ENCODE data around the gene TBRG4. TPM values are rescaled to one million over a fixed set of nuclear protein-coding genes. Genes with fewer than 3 reads are reported as not detected.

The TBRG4 gene
- 73.6 TPM for polyA plus RNA-seq (2013, experiment 1 of 2)
- 76.5 TPM for polyA plus RNA-seq (2013, experiment 2 of 2)

DNA sequence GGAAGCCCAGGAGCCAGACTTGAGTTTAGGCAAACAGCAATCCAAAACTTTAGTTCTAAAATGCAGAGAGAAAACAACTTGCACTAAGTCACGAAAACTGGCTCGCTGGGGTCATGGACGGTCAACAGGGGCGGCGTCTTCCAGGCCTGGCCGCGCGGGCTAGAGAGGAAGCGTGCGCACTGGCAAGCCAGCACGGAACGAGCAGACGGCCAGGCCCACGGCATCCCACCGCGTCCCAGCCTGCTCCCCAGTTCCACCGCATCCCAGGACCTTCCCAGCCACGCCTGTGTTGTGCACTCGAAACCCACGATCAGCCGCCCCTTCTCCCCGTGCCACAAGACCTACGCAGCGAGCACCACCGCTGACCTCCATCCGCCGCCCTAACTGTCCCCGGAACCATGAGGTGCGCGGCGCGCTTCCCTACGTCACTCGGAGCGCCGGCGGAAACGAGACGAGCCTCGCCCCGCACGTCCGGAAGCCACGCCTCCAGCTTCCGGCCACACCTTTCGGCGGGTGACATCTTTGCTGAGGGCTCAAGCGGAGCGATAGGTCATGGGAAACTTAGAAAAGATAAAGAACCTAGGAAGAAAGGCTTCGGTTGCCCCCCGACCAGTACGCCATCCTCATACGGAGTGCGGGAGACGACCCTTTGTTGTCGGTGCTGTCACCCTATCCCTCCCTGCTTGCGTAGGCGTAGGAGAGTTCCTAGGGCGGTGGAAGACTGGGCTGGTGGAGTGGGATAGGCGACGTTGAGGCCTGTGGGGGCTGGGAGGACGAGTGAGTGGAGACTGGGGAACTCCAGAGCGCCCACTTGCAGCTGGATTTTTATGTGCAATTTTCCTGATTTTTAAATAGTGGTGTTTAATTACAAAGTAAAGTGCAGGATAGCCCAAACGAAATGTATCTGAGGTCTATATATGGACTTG, at the start of gene TBRG4:
Gene TBRG4, minus strand, starts transcription at position 400 of the 926 bp plus-strand sequence. CDS start 2,460 bp downstream, outside the sequence.
- H3K4me3 ChIP-seq (ENCODE audit: low read length) = peak within 1 kb of the TSS; percentile 93
- peaks cover 25% of the 10 kb centered on the region for H3K27me3 ChIP-seq (ENCODE audit: insufficient read depth, low read length)
- H3K27ac ChIP-seq (ENCODE audit: low read depth, low read length) = peak within 1 kb of the TSS; percentile 89
- peaks cover 29% of the 10 kb centered on the region for H3K36me3 ChIP-seq (ENCODE audit: insufficient read depth, low read length)
- no peaks in the 10 kb centered on the region for H3K9me3 ChIP-seq (ENCODE audit: insufficient read depth, low read depth, low read length)
- under 1% methylated on average over 64 of the region's 64 CpGs for WGBS
- H3K4me1 ChIP-seq (ENCODE audit: insufficient read depth, low read length) = no peaks in the 10 kb centered on the region
- H3K9ac ChIP-seq (ENCODE audit: low read depth, low read length) = peak within 1 kb of the TSS; percentile 99

- 84% methylated on average over 4 of the region's 4 CpGs for WGBS
- no peaks in the 10 kb centered on the region for H3K4me1 ChIP-seq (ENCODE audit: insufficient read depth, low read length)
- no peak overlapping the region for H3K4me3 ChIP-seq (ENCODE audit: low read length)
- no peaks in the 10 kb centered on the region for H3K36me3 ChIP-seq (ENCODE audit: insufficient read depth, low read length)
- no peaks in the 10 kb centered on the region; the same call in 1 of the 2 replicates for H3K9me3 ChIP-seq (ENCODE audit: insufficient read depth, low read depth, low read length)
- no peak overlapping the region for H3K27ac ChIP-seq (ENCODE audit: low read depth, low read length)
- H3K9ac ChIP-seq (ENCODE audit: low read depth, low read length) = no peak overlapping the region
- peaks cover 30% of the 10 kb centered on the region for H3K27me3 ChIP-seq (ENCODE audit: insufficient read depth, low read length)
Observed at GRCh38 chr7:45161138-45161537, 49.6 kb upstream of the TBRG4 start.

- 82% methylated on average over 10 of the region's 10 CpGs for WGBS
- no peaks in the 10 kb centered on the region for H3K36me3 ChIP-seq (ENCODE audit: insufficient read depth, low read length)
- no peaks in the 10 kb centered on the region; the same call in 1 of the 2 replicates for H3K9me3 ChIP-seq (ENCODE audit: insufficient read depth, low read depth, low read length)
- H3K4me1 ChIP-seq (ENCODE audit: insufficient read depth, low read length) = no peaks in the 10 kb centered on the region
- H3K27ac ChIP-seq (ENCODE audit: low read depth, low read length) = no peak overlapping the region
- H3K4me3 ChIP-seq (ENCODE audit: low read length) = no peak overlapping the region
- peaks cover 30% of the 10 kb centered on the region for H3K27me3 ChIP-seq (ENCODE audit: insufficient read depth, low read length)
- H3K9ac ChIP-seq (ENCODE audit: low read depth, low read length) = no peak overlapping the region
Observed at GRCh38 chr7:45160417-45160881, 49.0 kb upstream of the TBRG4 start.

DNA sequence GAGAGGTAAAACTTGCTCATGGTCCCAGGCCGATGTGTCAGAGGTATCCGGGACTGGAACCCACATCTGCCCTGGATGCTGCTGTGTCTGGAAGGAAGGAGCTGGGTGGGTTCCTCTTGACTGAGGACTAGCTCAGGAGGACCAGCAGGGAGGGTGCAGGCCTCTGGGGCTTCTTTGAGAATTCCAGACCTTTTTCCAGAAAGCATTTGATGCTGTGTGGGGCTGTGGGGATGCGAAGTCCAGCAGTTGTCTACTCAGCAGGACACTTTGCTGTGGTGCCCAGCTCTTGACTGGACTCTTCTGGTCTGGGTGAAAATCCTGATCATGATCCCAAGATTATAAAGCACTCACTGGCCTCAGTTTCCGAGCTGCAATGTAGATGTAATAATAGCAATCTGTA, 47.8 kb upstream of the TBRG4 start:
- no peak overlapping the region for H3K9ac ChIP-seq (ENCODE audit: low read depth, low read length)
- H3K4me3 ChIP-seq (ENCODE audit: low read length) = no peak overlapping the region
- H3K27me3 ChIP-seq (ENCODE audit: insufficient read depth, low read length) = peaks cover 30% of the 10 kb centered on the region
- WGBS = 95% methylated on average over 4 of the region's 4 CpGs
- H3K36me3 ChIP-seq (ENCODE audit: insufficient read depth, low read length) = no peaks in the 10 kb centered on the region
- no peaks in the 10 kb centered on the region; the same call in 1 of the 2 replicates for H3K9me3 ChIP-seq (ENCODE audit: insufficient read depth, low read depth, low read length)
- H3K27ac ChIP-seq (ENCODE audit: low read depth, low read length) = no peak overlapping the region
- no peaks in the 10 kb centered on the region for H3K4me1 ChIP-seq (ENCODE audit: insufficient read depth, low read length)

DNA sequence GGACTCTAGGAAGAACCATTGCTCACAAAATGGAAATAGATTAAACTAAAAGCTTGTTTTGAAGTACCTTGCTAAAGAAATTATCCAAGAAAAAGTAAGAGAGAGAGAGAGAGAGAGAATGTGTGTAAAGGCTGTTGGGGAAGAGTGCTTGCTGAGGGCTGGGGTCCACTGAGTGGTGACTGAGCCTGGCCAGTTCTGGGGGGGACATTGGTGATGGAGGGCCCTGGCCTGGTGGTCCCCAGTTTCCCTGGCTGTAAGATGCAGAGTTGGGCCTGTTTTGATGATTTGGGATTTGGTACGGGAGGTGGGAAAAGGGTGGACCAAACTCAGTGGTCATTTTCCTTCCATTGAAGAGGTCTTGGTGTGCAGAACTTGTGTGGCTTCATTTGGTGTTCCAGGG, 47.0 kb upstream of the TBRG4 start:
- Histone ChIP-seq H3K4me1 (ENCODE audit: insufficient read depth, low read length) (no peaks in the 10 kb centered on the region), H3K36me3 (ENCODE audit: insufficient read depth, low read length) (no peaks in the 10 kb centered on the region), H3K9ac (ENCODE audit: low read depth, low read length) (no peak overlapping the region), H3K27ac (ENCODE audit: low read depth, low read length) (no peak overlapping the region), H3K27me3 (ENCODE audit: insufficient read depth, low read length) (peaks cover 30% of the 10 kb centered on the region), H3K9me3 (ENCODE audit: insufficient read depth, low read depth, low read length) (no peaks in the 10 kb centered on the region), H3K4me3 (ENCODE audit: low read length) (no peak overlapping the region)
- 89% methylated on average over 1 of the region's 1 CpG for WGBS

- 18% methylated on average over 56 of the region's 56 CpGs for WGBS
- H3K9ac ChIP-seq (ENCODE audit: low read depth, low read length) = no peak within 1 kb of the TSS; the same call in 1 of the 2 replicates
Observed at GRCh38 chr7:45157653-45158401, 46.3 kb upstream of the TBRG4 start, which contains the start of gene RAMP3. Gene RAMP3, plus strand, starts transcription at chr7:45157791. Its CDS starts 38 bp downstream, at chr7:45157829.

GRCh38 chr7:45157286-45157652, 45.8 kb upstream of the TBRG4 start:
- peak overlapping the region; percentile 60 for H3K4me3 ChIP-seq (ENCODE audit: low read length)
- H3K9ac ChIP-seq (ENCODE audit: low read depth, low read length) = no peak overlapping the region
- peaks cover 30% of the 10 kb centered on the region for H3K27me3 ChIP-seq (ENCODE audit: insufficient read depth, low read length)
- no peaks in the 10 kb centered on the region for H3K9me3 ChIP-seq (ENCODE audit: insufficient read depth, low read depth, low read length)
- H3K36me3 ChIP-seq (ENCODE audit: insufficient read depth, low read length) = no peaks in the 10 kb centered on the region
- no peak overlapping the region for H3K27ac ChIP-seq (ENCODE audit: low read depth, low read length)
- H3K4me1 ChIP-seq (ENCODE audit: insufficient read depth, low read length) = no peaks in the 10 kb centered on the region
- WGBS = 12% methylated on average over 14 of the region's 14 CpGs

More at GRCh38 chr7:45157653-45158401, 46.3 kb upstream of the TBRG4 start, which contains the start of gene RAMP3:
- no peaks in the 10 kb centered on the region for H3K9me3 ChIP-seq (ENCODE audit: insufficient read depth, low read depth, low read length)
- H3K36me3 ChIP-seq (ENCODE audit: insufficient read depth, low read length) = no peaks in the 10 kb centered on the region
- H3K4me3 ChIP-seq (ENCODE audit: low read length) = peak within 1 kb of the TSS; percentile 60
- H3K27me3 ChIP-seq (ENCODE audit: insufficient read depth, low read length) = peaks cover 30% of the 10 kb centered on the region
- no peaks in the 10 kb centered on the region for H3K4me1 ChIP-seq (ENCODE audit: insufficient read depth, low read length)
- H3K27ac ChIP-seq (ENCODE audit: low read depth, low read length) = no peak within 1 kb of the TSS

DNA sequence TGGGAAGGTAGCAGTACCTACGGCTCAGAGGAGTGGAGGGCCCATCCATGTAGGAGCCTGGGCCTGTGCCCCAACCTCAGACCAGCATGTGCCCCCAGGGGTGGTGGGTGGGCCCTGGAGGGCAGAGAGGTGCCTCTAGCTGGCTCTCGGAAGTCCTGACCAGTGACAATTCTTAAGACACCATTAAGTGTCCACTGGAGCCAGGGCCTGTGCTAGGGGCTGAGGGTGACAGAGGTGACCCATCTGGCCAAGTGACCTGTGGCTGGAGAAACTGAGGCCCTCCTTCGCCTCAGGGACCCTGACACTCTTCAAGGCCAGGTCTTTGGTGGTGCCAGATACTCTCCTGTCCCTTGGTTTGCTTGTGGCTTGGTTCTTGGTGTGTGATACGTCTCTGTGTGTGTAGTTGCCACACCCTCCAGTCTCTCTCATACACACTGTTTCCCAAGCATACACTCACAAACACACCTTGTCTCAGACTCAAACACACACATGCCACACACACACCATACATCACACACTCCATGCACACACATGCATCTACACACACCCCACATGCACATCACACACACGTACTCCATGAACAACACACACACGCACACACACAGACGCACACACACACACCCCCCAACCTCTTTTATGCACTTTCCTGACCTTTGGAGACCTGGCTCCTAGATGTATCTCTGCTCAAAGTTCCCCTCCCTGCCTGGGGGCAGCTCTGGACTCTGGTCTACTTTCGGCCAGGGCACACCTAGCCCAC, 45.2 kb upstream of the TBRG4 start:
- no peak overlapping the region for H3K27ac ChIP-seq (ENCODE audit: low read depth, low read length)
- H3K4me1 ChIP-seq (ENCODE audit: insufficient read depth, low read length) = no peaks in the 10 kb centered on the region
- H3K36me3 ChIP-seq (ENCODE audit: insufficient read depth, low read length) = no peaks in the 10 kb centered on the region
- 86% methylated on average over 7 of the region's 8 CpGs for WGBS
- H3K9ac ChIP-seq (ENCODE audit: low read depth, low read length) = no peak overlapping the region
- no peaks in the 10 kb centered on the region for H3K9me3 ChIP-seq (ENCODE audit: insufficient read depth, low read depth, low read length)
- H3K27me3 ChIP-seq (ENCODE audit: insufficient read depth, low read length) = peaks cover 30% of the 10 kb centered on the region
- H3K4me3 ChIP-seq (ENCODE audit: low read length) = peak overlapping the region; percentile 60

DNA sequence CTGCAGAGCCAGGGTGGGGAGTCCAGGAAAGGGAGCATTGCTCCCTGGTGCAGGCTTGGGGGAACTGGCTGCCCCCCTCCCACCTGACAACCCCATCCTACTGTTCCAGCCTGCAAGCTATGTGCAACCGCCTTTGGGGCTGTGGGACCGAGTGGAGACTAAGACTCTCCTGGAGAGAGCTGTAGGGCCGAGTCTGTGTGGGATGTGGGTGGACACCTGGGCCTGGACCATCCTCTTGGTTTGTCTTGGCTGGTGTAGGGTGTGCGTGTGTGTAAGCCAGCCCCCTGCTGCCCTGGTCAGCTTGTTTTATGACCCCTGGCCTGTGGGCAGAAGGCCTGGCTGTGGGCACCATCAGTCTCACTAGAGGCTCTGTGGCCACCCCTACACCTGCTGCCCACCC, 44.4 kb upstream of the TBRG4 start:
- Histone ChIP-seq H3K9me3 (ENCODE audit: insufficient read depth, low read depth, low read length) (no peaks in the 10 kb centered on the region), H3K27ac (ENCODE audit: low read depth, low read length) (no peak overlapping the region), H3K36me3 (ENCODE audit: insufficient read depth, low read length) (no peaks in the 10 kb centered on the region), H3K4me1 (ENCODE audit: insufficient read depth, low read length) (no peaks in the 10 kb centered on the region), H3K4me3 (ENCODE audit: low read length) (no peak overlapping the region), H3K9ac (ENCODE audit: low read depth, low read length) (no peak overlapping the region), H3K27me3 (ENCODE audit: insufficient read depth, low read length) (peaks cover 30% of the 10 kb centered on the region)
- 91% methylated on average over 4 of the region's 4 CpGs for WGBS

DNA sequence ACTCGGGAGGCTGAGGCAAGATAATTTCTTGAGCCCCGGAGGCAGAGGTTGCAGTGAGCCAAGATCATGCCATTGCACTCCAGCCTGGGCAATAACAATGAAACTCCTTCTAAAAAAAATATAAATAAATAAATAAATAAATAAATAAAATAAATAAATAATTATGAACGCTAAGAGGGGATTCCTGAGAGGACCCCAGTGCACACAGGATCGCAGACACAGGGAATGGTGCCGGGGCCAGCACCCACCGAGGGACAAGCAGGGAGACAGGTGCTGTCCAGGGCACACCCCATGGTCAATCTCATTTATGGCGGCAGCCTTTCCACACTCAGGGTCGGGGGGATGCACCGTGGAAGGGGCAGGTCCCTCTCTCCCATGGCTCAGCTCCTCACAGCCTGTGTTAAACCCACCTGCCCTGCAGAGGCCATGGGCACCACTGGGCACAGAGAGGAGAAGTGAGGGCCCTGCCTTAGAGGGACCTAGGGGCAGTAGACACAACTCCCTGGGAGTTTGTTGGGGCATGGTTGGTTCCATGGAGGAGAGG, 43.9 kb upstream of the TBRG4 start:
- Histone ChIP-seq H3K4me3 (ENCODE audit: low read length) (no peak overlapping the region), H3K9ac (ENCODE audit: low read depth, low read length) (no peak overlapping the region), H3K27ac (ENCODE audit: low read depth, low read length) (no peak overlapping the region)

More for the DNA sequence above, 43.9 kb upstream of the TBRG4 start:
- no peaks in the 10 kb centered on the region for H3K36me3 ChIP-seq (ENCODE audit: insufficient read depth, low read length)
- no peaks in the 10 kb centered on the region for H3K9me3 ChIP-seq (ENCODE audit: insufficient read depth, low read depth, low read length)
- no peaks in the 10 kb centered on the region for H3K4me1 ChIP-seq (ENCODE audit: insufficient read depth, low read length)
- WGBS = 94% methylated on average over 9 of the region's 9 CpGs
- peaks cover 30% of the 10 kb centered on the region for H3K27me3 ChIP-seq (ENCODE audit: insufficient read depth, low read length)
